GM21447 (cell line): ENCODE measurements around the gene NOXRED1.

Experiments
- ATAC-seq: cut with Tn5 transposase; IDR thresholded peaks from one replicate; pipeline ENCODE4 v1.9.1; 2021; ENCODE audit not compliant: unreplicated experiment

The NOXRED1 gene

DNA sequence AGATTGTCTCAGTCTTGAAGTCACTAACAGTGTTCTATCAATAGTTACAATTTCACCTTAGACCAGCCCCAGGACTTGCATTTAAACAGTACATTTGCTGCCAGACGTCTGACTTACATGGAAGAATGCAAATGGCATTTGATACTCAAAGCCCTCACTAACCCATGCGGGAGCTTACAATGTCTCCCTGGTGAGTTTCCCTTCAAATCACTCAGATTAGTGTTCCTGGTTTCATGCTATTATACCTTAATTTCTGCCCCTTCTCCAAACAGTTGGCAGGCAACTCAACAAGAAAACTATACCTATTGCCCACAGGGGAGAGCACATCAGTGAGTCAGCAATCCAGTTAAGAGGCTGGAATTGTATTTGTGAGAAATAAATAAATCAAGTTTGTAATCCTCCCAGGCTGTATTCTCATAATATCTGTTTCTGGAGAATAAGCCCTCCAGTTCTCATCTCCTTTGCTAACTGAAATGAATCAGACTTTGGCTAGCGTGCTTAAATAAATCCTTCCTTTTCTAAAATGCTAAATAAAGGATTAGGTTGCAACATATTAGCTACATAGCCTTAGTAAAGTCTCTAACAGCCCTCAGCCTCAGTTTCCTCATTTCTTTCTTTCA, 78.8 kb downstream of the NOXRED1 start:
- ATAC-seq = no peak
